HEK293 (cell line): Measurements from ENCODE around the gene TRAPPC12.

Experiments used
- CTCF ChIA-PET: fragments of 350-600 bp; formaldehyde crosslinking; extraction: SDS; loops from one replicate; lab custom pipeline; 2021; ENCODE audit warnings: antibody characterized with exemption; lab: Yijun Ruan, JAX
- POLR2A ChIA-PET: fragments of 300-600 bp; formaldehyde crosslinking; extraction: SDS; loops from one replicate; lab custom pipeline; 2020; ENCODE audit warnings: antibody characterized with exemption, inconsistent platforms; lab: Yijun Ruan, JAX
- H3K27ac ChIP-seq: fragments of 200-500 bp; sonication (Bioruptor generic); 2 replicates; pipeline ENCODE4 v1.5.1; 2014; ENCODE audit warnings: low read depth, low read length, control low read depth, inconsistent platforms; ENCODE audit errors: extremely low read depth
- H3K36me3 ChIP-seq, 2 experiments: fragments of 200-500 bp in 1 of 2; sonication (Bioruptor generic) in 1 of 2; 1 replicate in 1 of 2; 2 replicates in 1 of 2; pipeline ENCODE4 v1.5.1; 2014 to 2017; ENCODE audit warnings: inconsistent platforms in 2 of 2, low read length in 2 of 2; ENCODE audit not compliant: control insufficient read depth in 2 of 2, insufficient read depth in 1 of 2
- H3K4me1 ChIP-seq: fragments of 200-500 bp; sonication (Bioruptor generic); 2 replicates; pipeline ENCODE4 v1.5.1; 2014; ENCODE audit warnings: mild to moderate bottlenecking, low read length, inconsistent platforms; ENCODE audit not compliant: control insufficient read depth, insufficient read depth
- H3K4me3 ChIP-seq: 2 replicates; pipeline ENCODE4 v1.5.1; 2011; ENCODE audit warnings: low read depth, mild to moderate bottlenecking, control low read depth, low read length, moderate library complexity
- H3K9me3 ChIP-seq: fragments of 200-500 bp; sonication (Bioruptor generic); 2 replicates; pipeline ENCODE4 v1.5.1; 2014; ENCODE audit warnings: low read depth, low read length, inconsistent platforms; ENCODE audit not compliant: control insufficient read depth, insufficient read depth
- BCL11A ChIP-seq: fragments of 450-650 bp; formaldehyde crosslinking; IDR thresholded peaks from 2 replicates; pipeline ENCODE4 v1.5.1; 2016; ENCODE audit warnings: low read depth, missing biosample characterization, missing genetic modification characterization
- CTCF ChIP-seq: fragments of 450-650 bp; formaldehyde crosslinking; IDR thresholded peaks from 2 replicates; pipeline ENCODE4 v1.5.1; 2016; ENCODE audit warnings: missing biosample characterization, missing genetic modification characterization
- EGR2 ChIP-seq: fragments of 450-650 bp; formaldehyde crosslinking; IDR thresholded peaks from 2 replicates; pipeline ENCODE4 v1.5.1; 2016; ENCODE audit warnings: low read depth, missing biosample characterization, missing genetic modification characterization
- GLIS2 ChIP-seq: fragments of 450-650 bp; formaldehyde crosslinking; IDR thresholded peaks from 2 replicates; pipeline ENCODE4 v1.5.1; 2016; ENCODE audit warnings: missing biosample characterization, missing genetic modification characterization
- KLF1 ChIP-seq: fragments of 450-650 bp; formaldehyde crosslinking; IDR thresholded peaks from 2 replicates; pipeline ENCODE4 v1.5.1; 2016; ENCODE audit warnings: missing biosample characterization, missing genetic modification characterization
- PBX3 ChIP-seq: sonication (generic); formaldehyde crosslinking; IDR thresholded peaks from 2 replicates; pipeline ENCODE4 v1.8.1; 2022; ENCODE audit warnings: mild to moderate bottlenecking, moderate library complexity, missing genetic modification reagents
- RBAK ChIP-seq: fragments of 450-650 bp; formaldehyde crosslinking; IDR thresholded peaks from 2 replicates; pipeline ENCODE4 v1.5.1; 2016; ENCODE audit warnings: missing biosample characterization, missing genetic modification characterization
- SETDB1 ChIP-seq: IDR thresholded peaks from one replicate; pipeline ENCODE4 v1.6.1; 2017; ENCODE audit warnings: mild to moderate bottlenecking, low read length, moderate library complexity, mixed read lengths; ENCODE audit not compliant: insufficient read length
- ZBTB6 ChIP-seq: fragments of 450-650 bp; formaldehyde crosslinking; IDR thresholded peaks from 2 replicates; pipeline ENCODE4 v1.5.1; 2017; ENCODE audit warnings: missing biosample characterization, missing genetic modification characterization
- ZNF140 ChIP-seq: fragments of 450-650 bp; formaldehyde crosslinking; IDR thresholded peaks from 2 replicates; pipeline ENCODE4 v1.5.1; 2016; ENCODE audit warnings: missing biosample characterization, missing genetic modification characterization
- ZNF155 ChIP-seq: fragments of 450-650 bp; formaldehyde crosslinking; IDR thresholded peaks from 2 replicates; pipeline ENCODE4 v1.5.1; 2016; ENCODE audit warnings: missing biosample characterization, missing genetic modification characterization
- ZNF16 ChIP-seq: fragments of 450-650 bp; formaldehyde crosslinking; IDR thresholded peaks from 2 replicates; pipeline ENCODE4 v1.5.1; 2016; ENCODE audit warnings: low read depth, missing biosample characterization, missing genetic modification characterization
- ZNF18 ChIP-seq: fragments of 450-650 bp; formaldehyde crosslinking; IDR thresholded peaks from 2 replicates; pipeline ENCODE4 v1.5.1; 2016; ENCODE audit warnings: missing biosample characterization, missing genetic modification characterization
- ZNF324 ChIP-seq: fragments of 450-650 bp; formaldehyde crosslinking; IDR thresholded peaks from 2 replicates; pipeline ENCODE4 v1.5.1; 2016; ENCODE audit warnings: missing biosample characterization, missing genetic modification characterization
- ZNF362 ChIP-seq: fragments of 450-650 bp; formaldehyde crosslinking; IDR thresholded peaks from 2 replicates; pipeline ENCODE4 v1.5.1; 2016; ENCODE audit warnings: missing biosample characterization, missing genetic modification characterization
- ZNF426 ChIP-seq: fragments of 450-650 bp; formaldehyde crosslinking; IDR thresholded peaks from 2 replicates; pipeline ENCODE4 v1.5.1; 2017; ENCODE audit warnings: missing biosample characterization, missing genetic modification characterization, mild to moderate bottlenecking, inconsistent platforms, moderate library complexity
- ZNF488 ChIP-seq: fragments of 450-650 bp; formaldehyde crosslinking; IDR thresholded peaks from 2 replicates; pipeline ENCODE4 v1.5.1; 2016; ENCODE audit warnings: missing biosample characterization, missing genetic modification characterization
- ZNF510 ChIP-seq: fragments of 450-650 bp; formaldehyde crosslinking; IDR thresholded peaks from 2 replicates; pipeline ENCODE4 v1.5.1; 2018; ENCODE audit warnings: mild to moderate bottlenecking, missing genetic modification characterization, missing biosample characterization; ENCODE audit not compliant: insufficient replicate concordance
- ZNF514 ChIP-seq: fragments of 450-650 bp; formaldehyde crosslinking; IDR thresholded peaks from 2 replicates; pipeline ENCODE4 v1.5.1; 2016; ENCODE audit warnings: missing biosample characterization, missing genetic modification characterization
- ZNF549 ChIP-seq: fragments of 450-650 bp; IDR thresholded peaks from 2 replicates; pipeline ENCODE4 v1.5.1; 2018; ENCODE audit warnings: missing biosample characterization, missing genetic modification characterization, mild to moderate bottlenecking, inconsistent platforms, moderate library complexity
- ZNF629 ChIP-seq: fragments of 450-650 bp; formaldehyde crosslinking; IDR thresholded peaks from 2 replicates; pipeline ENCODE4 v1.5.1; 2017; ENCODE audit warnings: missing biosample characterization, missing genetic modification characterization
- ZNF776 ChIP-seq: fragments of 450-650 bp; formaldehyde crosslinking; IDR thresholded peaks from 2 replicates; pipeline ENCODE4 v1.5.0; 2017; ENCODE audit warnings: missing biosample characterization, missing genetic modification characterization, borderline replicate concordance
- ZNF792 ChIP-seq: fragments of 450-650 bp; formaldehyde crosslinking; IDR thresholded peaks from 2 replicates; pipeline ENCODE4 v1.5.1; 2016; ENCODE audit warnings: missing biosample characterization, missing genetic modification characterization
- ZNF830 ChIP-seq: fragments of 450-650 bp; IDR thresholded peaks from 2 replicates; pipeline ENCODE4 v1.5.0; 2018; ENCODE audit warnings: missing biosample characterization, missing genetic modification characterization, low read depth, mild to moderate bottlenecking, moderate library complexity
- ZSCAN16 ChIP-seq: fragments of 450-650 bp; formaldehyde crosslinking; IDR thresholded peaks from 2 replicates; pipeline ENCODE4 v1.5.1; 2016; ENCODE audit warnings: missing biosample characterization, missing genetic modification characterization
- ZSCAN23 ChIP-seq: fragments of 450-650 bp; formaldehyde crosslinking; IDR thresholded peaks from 2 replicates; pipeline ENCODE4 v1.5.1; 2016; ENCODE audit warnings: missing biosample characterization, missing genetic modification characterization

Gene TRAPPC12

GRCh38 chr2:3503046-3503445, 123.6 kb downstream of the TRAPPC12 start:
- no peak for TF ChIP-seq ZNF549
- ChIA-PET POLR2A (no interaction called here), CTCF (no interaction called here)
- Histone ChIP-seq H3K36me3 (peaks cover 3 to 53% of the 10 kb centered on the region in 2 experiments), H3K4me3 (no peak overlapping the region), H3K4me1 (no peaks in the 10 kb centered on the region), H3K9me3 (no peaks in the 10 kb centered on the region), H3K27ac (no peak overlapping the region)

- Histone ChIP-seq H3K4me1 (no peaks in the 10 kb centered on the region), H3K36me3 (peaks cover 3 to 51% of the 10 kb centered on the region in 2 experiments), H3K27ac (no peak overlapping the region), H3K4me3 (no peak overlapping the region), H3K9me3 (no peaks in the 10 kb centered on the region)
- TF ChIP-seq ZSCAN16 (no peak), ZBTB6 (tag by site-specific recombination) (no peak), ZNF792 (tag by site-specific recombination) (no peak), ZNF830 (tag by site-specific recombination) (no peak), ZNF426 (tag by site-specific recombination) (no peak), EGR2 (tag by site-specific recombination) (no peak), ZNF16 (no peak), ZNF18 (tag by site-specific recombination) (no peak), ZNF140 (tag by site-specific recombination) (no peak), ZNF324 (tag by site-specific recombination) (no peak), GLIS2 (tag by site-specific recombination) (no peak)
- ChIA-PET CTCF (no interaction called here), POLR2A (no interaction called here)
Measured at GRCh38 chr2:3503483-3503882, 124.0 kb downstream of the TRAPPC12 start.

- no peak overlapping the region for H3K27ac ChIP-seq
- no peaks in the 10 kb centered on the region for H3K9me3 ChIP-seq
- peaks cover 3 to 42% of the 10 kb centered on the region in 2 experiments for H3K36me3 ChIP-seq
- no peaks in the 10 kb centered on the region for H3K4me1 ChIP-seq
- H3K4me3 ChIP-seq: no peak overlapping the region
- ChIA-PET CTCF (interaction anchor here (0.6 to 1.1 kb wide), 2 partner anchors 63 to 81 kb away, joined by 3 read pairs; no protein-coding TSS in a partner anchor), POLR2A (no interaction called here)
- TF ChIP-seq KLF1 (tag by site-specific recombination) (no peak), BCL11A (tag by site-specific recombination) (no peak), ZNF776 (tag by site-specific recombination) (no peak), ZNF155 (tag by site-specific recombination) (no peak), EGR2 (tag by site-specific recombination) (no peak), ZNF629 (tag by site-specific recombination) (no peak), CTCF (tag by site-specific recombination) (no peak), PBX3 (CRISPR knock-in tag) (no peak), ZNF514 (no peak), ZNF362 (tag by site-specific recombination) (no peak), ZNF488 (tag by site-specific recombination) (no peak), ZSCAN23 (tag by site-specific recombination) (no peak), RBAK (tag by site-specific recombination) (no peak), ZNF510 (no peak), SETDB1 (no peak)
Measured at GRCh38 chr2:3504741-3505140, 125.2 kb downstream of the TRAPPC12 start.
